ENCODE measurements around the gene CEP112.

CEP112 gene

DNA sequence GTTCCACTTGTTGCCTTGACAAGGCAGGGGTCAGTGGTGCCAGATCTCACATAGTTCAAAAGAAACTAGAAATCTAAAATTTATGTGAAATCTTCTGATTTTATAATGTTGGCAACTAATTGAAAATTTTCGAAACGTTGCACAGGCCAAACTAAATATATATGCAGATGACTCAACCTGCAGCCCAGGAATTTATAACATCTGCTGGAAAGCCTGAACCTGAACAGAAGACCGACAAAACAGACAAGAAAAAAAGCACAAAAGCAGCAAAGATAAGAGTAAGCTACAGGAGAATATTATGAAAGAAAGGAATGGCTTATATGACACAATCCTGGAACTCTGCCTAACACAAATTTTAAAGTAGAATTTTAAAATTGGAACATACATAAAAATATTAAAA, 207.6 kb downstream of the CEP112 start:
- Mint-ChIP-seq H3K27ac (no peak overlapping the region), H3K4me1 (ENCODE audit: low read depth) (no peaks in the 10 kb centered on the region), H3K4me3 (no peak overlapping the region), H3K9me3 (peaks cover 9% of the 10 kb centered on the region), H3K36me3 (ENCODE audit: low read depth) (no peaks in the 10 kb centered on the region), H3K27me3 (no peaks in the 10 kb centered on the region)
- no peak for DNase-seq

GRCh38 chr17:65978871-65979270, 213.1 kb downstream of the CEP112 start:
- Mint-ChIP-seq H3K27me3 (peaks cover 4% of the 10 kb centered on the region), H3K4me1 (ENCODE audit: low read depth) (no peaks in the 10 kb centered on the region), H3K27ac (no peak overlapping the region), H3K9me3 (no peaks in the 10 kb centered on the region), H3K36me3 (ENCODE audit: low read depth) (no peaks in the 10 kb centered on the region), H3K4me3 (no peak overlapping the region)
- DNase-seq = no peak

GRCh38 chr17:65977041-65977440, 214.9 kb downstream of the CEP112 start:
- H3K4me1 Mint-ChIP-seq (ENCODE audit: low read depth) = no peaks in the 10 kb centered on the region

GRCh38 chr17:65975878-65976277, 216.1 kb downstream of the CEP112 start:
- no peak overlapping the region for H3K4me3 Mint-ChIP-seq
- no peak for DNase-seq
- no peaks in the 10 kb centered on the region for H3K9me3 Mint-ChIP-seq
- H3K27ac Mint-ChIP-seq = no peak overlapping the region
- peaks cover 4% of the 10 kb centered on the region for H3K27me3 Mint-ChIP-seq
- no peaks in the 10 kb centered on the region for H3K4me1 Mint-ChIP-seq (ENCODE audit: low read depth)
- H3K36me3 Mint-ChIP-seq (ENCODE audit: low read depth) = no peaks in the 10 kb centered on the region

More at GRCh38 chr17:65977041-65977440, 214.9 kb downstream of the CEP112 start:
- Mint-ChIP-seq H3K36me3 (ENCODE audit: low read depth) (no peaks in the 10 kb centered on the region), H3K4me3 (no peak overlapping the region), H3K27ac (no peak overlapping the region), H3K27me3 (peaks cover 4% of the 10 kb centered on the region), H3K9me3 (no peaks in the 10 kb centered on the region)
- DNase-seq = no peak

GRCh38 chr17:65973237-65973636, 218.7 kb downstream of the CEP112 start:
- no peak overlapping the region for H3K4me3 Mint-ChIP-seq
- H3K9me3 Mint-ChIP-seq = no peaks in the 10 kb centered on the region
- H3K27me3 Mint-ChIP-seq = peaks cover 4% of the 10 kb centered on the region
- no peaks in the 10 kb centered on the region for H3K4me1 Mint-ChIP-seq (ENCODE audit: low read depth)
- H3K36me3 Mint-ChIP-seq (ENCODE audit: low read depth) = no peaks in the 10 kb centered on the region
- no peak for DNase-seq
- no peak overlapping the region for H3K27ac Mint-ChIP-seq

DNA sequence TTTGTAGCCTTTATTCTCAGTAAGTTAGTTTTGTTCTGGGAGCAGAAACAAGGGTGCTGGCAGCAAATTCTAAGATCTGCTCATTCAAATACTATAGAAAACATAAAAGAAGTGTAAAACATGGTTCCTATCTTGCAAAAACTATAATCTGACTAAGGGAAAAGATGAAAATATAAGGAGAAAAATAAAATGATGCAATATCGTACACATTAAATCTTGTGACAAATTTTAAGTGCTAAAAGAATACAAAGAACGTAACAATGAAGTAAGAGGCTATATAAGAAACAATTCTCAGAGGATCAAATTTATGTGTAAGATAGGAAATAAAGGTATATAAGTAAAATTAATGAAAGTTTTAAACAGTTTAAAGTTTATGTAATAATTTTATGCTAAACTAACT, 224.6 kb downstream of the CEP112 start:
- Mint-ChIP-seq H3K9me3 (peaks cover 3% of the 10 kb centered on the region), H3K4me3 (no peak overlapping the region), H3K27me3 (no peaks in the 10 kb centered on the region), H3K4me1 (ENCODE audit: low read depth) (no peaks in the 10 kb centered on the region), H3K27ac (no peak overlapping the region), H3K36me3 (ENCODE audit: low read depth) (no peaks in the 10 kb centered on the region)
- DNase-seq = no peak

DNA sequence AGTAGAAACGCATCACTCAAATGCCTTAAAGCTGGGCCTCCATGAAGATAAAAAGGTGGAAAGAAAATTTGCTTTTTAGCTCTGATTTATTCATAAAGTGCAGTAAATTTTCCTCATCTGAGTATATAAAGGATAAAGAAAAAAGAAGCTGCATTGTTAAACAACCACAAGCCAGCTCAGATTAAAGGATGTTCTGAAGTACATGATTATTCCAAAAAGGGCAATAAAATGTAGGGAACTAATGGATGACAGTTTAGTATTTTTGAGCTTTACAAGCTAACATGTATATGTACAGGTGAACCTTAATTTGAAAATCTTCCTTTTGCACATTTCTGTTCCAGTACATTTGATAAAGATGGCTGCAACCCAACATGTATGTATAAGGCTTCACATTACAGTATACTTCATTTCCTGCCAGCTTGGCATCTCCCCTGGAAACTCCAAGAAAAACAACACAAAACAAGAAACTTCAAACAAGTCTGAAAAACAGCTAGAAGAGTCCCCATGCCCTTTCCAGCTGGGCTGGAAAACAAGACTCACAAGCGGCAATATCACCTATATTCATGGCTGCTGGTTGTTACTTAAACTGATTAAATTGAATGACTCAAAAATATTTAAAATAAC, 225.7 kb downstream of the CEP112 start:
- H3K4me3 Mint-ChIP-seq = no peak overlapping the region
- H3K4me1 Mint-ChIP-seq (ENCODE audit: low read depth) = no peaks in the 10 kb centered on the region
- no peak overlapping the region for H3K27ac Mint-ChIP-seq
- H3K27me3 Mint-ChIP-seq = no peaks in the 10 kb centered on the region
- no peaks in the 10 kb centered on the region for H3K36me3 Mint-ChIP-seq (ENCODE audit: low read depth)
- H3K9me3 Mint-ChIP-seq = peaks cover 3% of the 10 kb centered on the region
- no peak for DNase-seq

GRCh38 chr17:65963179-65963578, 228.8 kb downstream of the CEP112 start:
- no peak overlapping the region for H3K4me3 Mint-ChIP-seq
- no peak for DNase-seq
- H3K9me3 Mint-ChIP-seq = peaks cover 3% of the 10 kb centered on the region
- no peaks in the 10 kb centered on the region for H3K4me1 Mint-ChIP-seq (ENCODE audit: low read depth)
- H3K27ac Mint-ChIP-seq = no peak overlapping the region
- no peaks in the 10 kb centered on the region for H3K36me3 Mint-ChIP-seq (ENCODE audit: low read depth)
- H3K27me3 Mint-ChIP-seq = no peaks in the 10 kb centered on the region

- no peaks in the 10 kb centered on the region for H3K4me1 Mint-ChIP-seq (ENCODE audit: low read depth)
- no peak for DNase-seq
- no peaks in the 10 kb centered on the region for H3K27me3 Mint-ChIP-seq
- H3K9me3 Mint-ChIP-seq = peaks cover 6% of the 10 kb centered on the region
- no peaks in the 10 kb centered on the region for H3K36me3 Mint-ChIP-seq (ENCODE audit: low read depth)
- H3K4me3 Mint-ChIP-seq = no peak overlapping the region
- H3K27ac Mint-ChIP-seq = no peak overlapping the region
Measured at GRCh38 chr17:65959630-65960029, 232.3 kb downstream of the CEP112 start.

DNA sequence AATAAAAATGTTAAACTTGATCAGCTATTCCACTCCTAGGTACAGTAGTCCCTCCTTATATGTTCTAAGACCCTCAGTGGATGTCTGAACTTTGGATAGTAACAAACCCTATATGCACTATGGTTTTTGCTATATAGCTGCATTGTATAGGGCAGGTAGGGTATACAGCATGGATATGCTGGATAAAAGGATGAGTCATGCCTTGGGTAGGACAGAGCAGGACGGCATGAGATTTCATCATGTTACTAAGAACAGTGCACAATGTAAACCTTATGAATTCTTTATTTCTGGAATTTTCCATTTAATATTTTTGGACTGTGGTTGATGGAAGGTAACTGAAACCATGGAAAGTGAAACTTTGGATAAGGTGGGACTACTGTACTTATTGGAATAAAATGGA, 235.1 kb downstream of the CEP112 start:
- Mint-ChIP-seq H3K27ac (no peak overlapping the region), H3K27me3 (no peaks in the 10 kb centered on the region), H3K4me3 (no peak overlapping the region), H3K4me1 (ENCODE audit: low read depth) (no peaks in the 10 kb centered on the region), H3K36me3 (ENCODE audit: low read depth) (no peaks in the 10 kb centered on the region), H3K9me3 (peaks cover 7% of the 10 kb centered on the region)
- DNase-seq = no peak

DNA sequence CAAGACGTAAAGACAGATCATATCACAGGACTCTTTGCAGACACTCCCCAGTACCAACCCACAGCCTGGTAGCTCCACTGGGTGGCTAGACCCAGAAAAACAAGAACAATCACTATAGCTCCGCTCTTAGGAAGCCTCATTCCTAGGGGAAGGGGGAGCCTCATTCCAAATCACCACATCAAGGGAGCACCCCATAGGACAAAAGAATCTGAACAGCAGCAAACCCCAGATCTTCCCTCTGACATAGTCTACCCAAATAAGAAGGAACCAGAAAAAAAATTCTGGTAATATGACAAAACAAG, 237.8 kb downstream of the CEP112 start:
- H3K36me3 Mint-ChIP-seq (ENCODE audit: low read depth) = no peaks in the 10 kb centered on the region
- DNase-seq = no peak
- no peaks in the 10 kb centered on the region for H3K27me3 Mint-ChIP-seq
- H3K27ac Mint-ChIP-seq = no peak overlapping the region
- H3K9me3 Mint-ChIP-seq = peaks cover 7% of the 10 kb centered on the region
- H3K4me1 Mint-ChIP-seq (ENCODE audit: low read depth) = no peaks in the 10 kb centered on the region
- H3K4me3 Mint-ChIP-seq = no peak overlapping the region

DNA sequence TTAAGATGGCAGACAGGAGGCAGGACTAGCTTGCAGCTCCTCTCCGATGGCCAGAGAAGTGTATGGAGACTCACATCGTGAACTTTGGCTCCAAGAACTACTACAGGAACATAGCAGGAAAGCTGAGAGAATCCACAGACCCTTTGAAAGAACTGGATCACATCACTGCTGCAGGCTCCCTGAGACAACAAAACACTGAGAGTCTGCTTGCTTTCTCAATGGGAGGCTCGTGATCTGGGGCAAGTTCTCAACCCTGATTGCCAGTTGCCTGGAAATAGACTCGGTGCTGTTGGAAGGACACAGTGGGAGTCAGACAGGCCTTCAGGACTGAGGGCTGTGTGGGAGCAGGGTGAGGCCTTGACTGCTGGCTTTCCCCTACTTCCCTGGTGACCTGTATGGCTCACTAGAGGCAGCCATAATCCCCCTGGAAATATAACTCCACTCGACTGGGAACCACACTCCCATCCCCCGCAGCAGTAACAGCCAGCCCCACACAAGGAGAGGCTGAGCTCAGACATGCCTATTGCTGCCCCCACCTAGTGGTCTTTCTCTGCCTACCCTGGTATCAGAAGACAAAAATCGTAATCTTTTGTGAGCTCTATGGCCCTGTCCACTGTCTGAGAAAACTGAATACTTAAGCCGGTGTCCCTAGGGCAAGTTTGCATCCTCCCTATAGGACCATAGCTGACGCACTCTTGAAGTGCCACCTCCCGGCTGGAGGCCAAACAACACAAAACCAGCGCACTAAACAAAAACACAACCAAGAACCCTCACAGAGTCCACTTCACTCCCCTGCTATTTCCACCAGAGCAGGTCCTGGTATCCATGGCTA, 238.4 kb downstream of the CEP112 start:
- no peak for DNase-seq
- no peaks in the 10 kb centered on the region for H3K27me3 Mint-ChIP-seq
- peaks cover 7% of the 10 kb centered on the region for H3K9me3 Mint-ChIP-seq
- H3K36me3 Mint-ChIP-seq (ENCODE audit: low read depth) = no peaks in the 10 kb centered on the region
- no peaks in the 10 kb centered on the region for H3K4me1 Mint-ChIP-seq (ENCODE audit: low read depth)
- H3K27ac Mint-ChIP-seq = no peak overlapping the region
- H3K4me3 Mint-ChIP-seq = no peak overlapping the region

DNA sequence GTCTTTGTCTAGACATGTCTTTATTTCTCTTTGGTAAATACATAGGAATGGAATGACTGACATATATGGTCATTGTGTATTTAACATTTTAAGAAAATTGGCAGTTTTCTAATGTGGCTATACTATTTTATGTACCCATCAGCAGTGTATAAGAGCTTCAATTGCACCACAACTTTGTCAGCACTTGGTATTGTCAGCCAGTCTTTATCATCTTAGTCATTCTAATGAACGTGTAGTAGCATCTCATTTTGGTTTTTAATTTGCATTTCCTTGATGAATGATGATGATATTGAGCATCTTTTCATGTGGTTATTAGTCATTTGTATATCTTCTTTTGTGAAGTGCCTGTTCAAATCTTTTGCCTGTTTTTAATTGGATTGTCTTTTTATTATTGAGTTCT, 239.3 kb downstream of the CEP112 start:
- no peak overlapping the region for H3K27ac Mint-ChIP-seq
- H3K9me3 Mint-ChIP-seq = peaks cover 7% of the 10 kb centered on the region
- H3K4me3 Mint-ChIP-seq = no peak overlapping the region
- no peaks in the 10 kb centered on the region for H3K27me3 Mint-ChIP-seq
- no peaks in the 10 kb centered on the region for H3K4me1 Mint-ChIP-seq (ENCODE audit: low read depth)
- H3K36me3 Mint-ChIP-seq (ENCODE audit: low read depth) = no peaks in the 10 kb centered on the region
- DNase-seq = no peak

- H3K27me3 Mint-ChIP-seq = no peaks in the 10 kb centered on the region
- no peak overlapping the region for H3K4me3 Mint-ChIP-seq
- H3K9me3 Mint-ChIP-seq = peaks cover 7% of the 10 kb centered on the region
- no peaks in the 10 kb centered on the region for H3K36me3 Mint-ChIP-seq (ENCODE audit: low read depth)
- no peak for DNase-seq
- no peaks in the 10 kb centered on the region for H3K4me1 Mint-ChIP-seq (ENCODE audit: low read depth)
- H3K27ac Mint-ChIP-seq = no peak overlapping the region
Measured at GRCh38 chr17:65952015-65952414, 239.9 kb downstream of the CEP112 start.

DNA sequence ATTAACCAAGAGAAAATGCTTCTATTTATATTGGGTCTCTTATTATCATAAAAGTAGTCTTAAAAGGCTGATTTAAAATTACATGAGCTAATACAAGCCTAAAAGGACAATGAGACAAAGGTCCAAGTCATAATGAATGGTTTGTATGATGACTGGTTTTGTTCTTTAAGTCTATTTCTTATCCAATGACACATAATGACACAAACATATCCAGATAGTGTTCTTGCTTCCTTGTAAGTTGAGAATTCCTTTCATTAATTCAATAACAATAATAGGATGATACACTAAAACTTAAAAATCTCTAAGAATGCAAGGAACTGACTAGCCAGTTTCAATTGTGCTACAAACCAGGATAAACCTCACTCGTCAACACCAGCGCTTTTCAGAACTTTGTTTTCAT, 244.1 kb downstream of the CEP112 start:
- Mint-ChIP-seq H3K4me1 (ENCODE audit: low read depth) (no peaks in the 10 kb centered on the region), H3K4me3 (no peak overlapping the region), H3K27ac (no peak overlapping the region), H3K9me3 (peaks cover 4% of the 10 kb centered on the region), H3K27me3 (no peaks in the 10 kb centered on the region), H3K36me3 (ENCODE audit: low read depth) (no peaks in the 10 kb centered on the region)
- no peak for DNase-seq

All from activated T-cell treated with anti-CD3 and anti-CD28 coated beads, Interleukin-2, amount 50 U/mL, for 24 hours (primary cell).